ENCODE results near the gene CNEP1R1.

The CNEP1R1 gene

GRCh38 chr16:50071075-50071671, 46.1 kb downstream of the CNEP1R1 start:
- no CpG with 5 or more reads among the region's 2 CpGs for WGBS, 2 donors (ENCODE audit: extremely low coverage in 2 of 2, insufficient read length in 2 of 2, insufficient replicate concordance in 1 of 2)
- Histone ChIP-seq H2BK12ac (ENCODE audit: low read length) (no peak overlapping the region), H3K4ac (ENCODE audit: low read length) (no peak overlapping the region), H3K18ac (ENCODE audit: low read length) (no peak overlapping the region), H2BK120ac (ENCODE audit: low read depth, low read length) (no peak overlapping the region), H3K9me3 (replicated peaks in 1 of 2; ENCODE audit: control insufficient read depth in 2 of 2, insufficient read depth in 1 of 2, low read depth in 1 of 2, low read length in 2 of 2) (no peaks in the 10 kb centered on the region), H3K4me1 (ENCODE audit: control insufficient read depth in 2 of 2, insufficient read depth in 1 of 2, low read depth in 1 of 2, low read length in 2 of 2) (peaks cover 11 to 14% of the 10 kb centered on the region in 2 donors), H2AK5ac (ENCODE audit: low read depth, low read length) (no peak overlapping the region), H4K91ac (ENCODE audit: low read depth, low read length, poor library complexity) (no peak overlapping the region), H4K8ac (ENCODE audit: low read depth, low read length) (no peak overlapping the region), H3K79me1 (ENCODE audit: low read depth, low read length) (no peaks in the 10 kb centered on the region), H3K36me3 (replicated peaks in 1 of 2; ENCODE audit: control insufficient read depth in 2 of 2, insufficient read depth in 2 of 2, low read length in 2 of 2) (peaks cover 5 to 18% of the 10 kb centered on the region in 2 donors), H3K23ac (ENCODE audit: low read depth, low read length, poor library complexity) (no peak overlapping the region), H2AFZ (ENCODE audit: low read length) (no peak overlapping the region), H3K4me3 (ENCODE audit: low read length in 2 of 2) (peak overlapping the region in 1 of 2 donors; percentile 22), H2BK15ac (ENCODE audit: low read length) (no peak overlapping the region), H3K14ac (ENCODE audit: low read length) (no peak overlapping the region), H3K4me2 (ENCODE audit: insufficient read depth, low read length, poor library complexity, severe bottlenecking) (no peak overlapping the region), H3K27ac (replicated peaks; ENCODE audit: low read length) (peak overlapping the region; percentile 57), H3K27me3 (ENCODE audit: control insufficient read depth in 3 of 3, insufficient read depth in 3 of 3, low read depth in 1 of 3, low read length in 3 of 3) (no peaks in the 10 kb centered on the region), H2BK5ac (ENCODE audit: low read length) (no peak overlapping the region), H3K9ac (ENCODE audit: low read depth, low read length, poor library complexity) (no peak overlapping the region)
- no peak for DNase-seq (ENCODE audit: low spot score)

- H3K27me3 ChIP-seq (ENCODE audit: control insufficient read depth in 3 of 3, insufficient read depth in 3 of 3, low read depth in 1 of 3, low read length in 3 of 3): no peaks in the 10 kb centered on the region
- no CpG with 5 or more reads among the region's 5 CpGs for WGBS, 2 donors (ENCODE audit: extremely low coverage in 2 of 2, insufficient read length in 2 of 2, insufficient replicate concordance in 1 of 2)
Measured at GRCh38 chr16:50072730-50073129, 47.7 kb downstream of the CNEP1R1 start.

GRCh38 chr16:50079397-50080140, 54.5 kb downstream of the CNEP1R1 start:
- Histone ChIP-seq H3K4me1 (ENCODE audit: control insufficient read depth in 2 of 2, insufficient read depth in 1 of 2, low read depth in 1 of 2, low read length in 2 of 2) (no peaks in the 10 kb centered on the region), H3K79me1 (ENCODE audit: low read depth, low read length) (no peaks in the 10 kb centered on the region), H2BK120ac (ENCODE audit: low read depth, low read length) (no peak overlapping the region), H3K4me2 (ENCODE audit: insufficient read depth, low read length, poor library complexity, severe bottlenecking) (no peak overlapping the region), H3K4ac (ENCODE audit: low read length) (no peak overlapping the region), H2AK5ac (ENCODE audit: low read depth, low read length) (no peak overlapping the region), H2BK12ac (ENCODE audit: low read length) (no peak overlapping the region), H3K9ac (ENCODE audit: low read depth, low read length, poor library complexity) (no peak overlapping the region), H3K4me3 (ENCODE audit: low read length in 2 of 2) (no peak overlapping the region), H3K27me3 (ENCODE audit: control insufficient read depth in 3 of 3, insufficient read depth in 3 of 3, low read depth in 1 of 3, low read length in 3 of 3) (no peaks in the 10 kb centered on the region), H3K14ac (ENCODE audit: low read length) (no peak overlapping the region), H2AFZ (ENCODE audit: low read length) (no peak overlapping the region), H2BK5ac (ENCODE audit: low read length) (no peak overlapping the region), H3K9me3 (replicated peaks in 1 of 2; ENCODE audit: control insufficient read depth in 2 of 2, insufficient read depth in 1 of 2, low read depth in 1 of 2, low read length in 2 of 2) (no peaks in the 10 kb centered on the region), H2BK15ac (ENCODE audit: low read length) (no peak overlapping the region), H3K27ac (replicated peaks; ENCODE audit: low read length) (no peak overlapping the region), H3K23ac (ENCODE audit: low read depth, low read length, poor library complexity) (no peak overlapping the region), H4K8ac (ENCODE audit: low read depth, low read length) (no peak overlapping the region), H4K91ac (ENCODE audit: low read depth, low read length, poor library complexity) (no peak overlapping the region), H3K18ac (ENCODE audit: low read length) (no peak overlapping the region), H3K36me3 (replicated peaks in 1 of 2; ENCODE audit: control insufficient read depth in 2 of 2, insufficient read depth in 2 of 2, low read length in 2 of 2) (peaks cover 8 to 38% of the 10 kb centered on the region in 2 donors)
- WGBS, 2 donors (ENCODE audit: extremely low coverage in 2 of 2, insufficient read length in 2 of 2, insufficient replicate concordance in 1 of 2): no CpG with 5 or more reads among the region's 9 CpGs
- DNase-seq (ENCODE audit: low spot score): no peak

More at GRCh38 chr16:50072730-50073129, 47.7 kb downstream of the CNEP1R1 start:
- Histone ChIP-seq H2AK5ac (ENCODE audit: low read depth, low read length) (no peak overlapping the region), H3K4me2 (ENCODE audit: insufficient read depth, low read length, poor library complexity, severe bottlenecking) (no peak overlapping the region), H2BK120ac (ENCODE audit: low read depth, low read length) (no peak overlapping the region), H3K9me3 (replicated peaks in 1 of 2; ENCODE audit: control insufficient read depth in 2 of 2, insufficient read depth in 1 of 2, low read depth in 1 of 2, low read length in 2 of 2) (no peaks in the 10 kb centered on the region), H2BK15ac (ENCODE audit: low read length) (no peak overlapping the region), H2BK12ac (ENCODE audit: low read length) (no peak overlapping the region), H3K18ac (ENCODE audit: low read length) (no peak overlapping the region), H3K4me1 (ENCODE audit: control insufficient read depth in 2 of 2, insufficient read depth in 1 of 2, low read depth in 1 of 2, low read length in 2 of 2) (peaks cover 7% of the 10 kb centered on the region in 2 donors), H3K4ac (ENCODE audit: low read length) (no peak overlapping the region), H3K79me1 (ENCODE audit: low read depth, low read length) (no peaks in the 10 kb centered on the region), H3K23ac (ENCODE audit: low read depth, low read length, poor library complexity) (no peak overlapping the region), H3K27ac (replicated peaks; ENCODE audit: low read length) (peak overlapping the region; percentile 72), H2AFZ (ENCODE audit: low read length) (peak overlapping the region; percentile 73), H3K9ac (ENCODE audit: low read depth, low read length, poor library complexity) (no peak overlapping the region), H3K36me3 (replicated peaks in 1 of 2; ENCODE audit: control insufficient read depth in 2 of 2, insufficient read depth in 2 of 2, low read length in 2 of 2) (peaks cover 5 to 22% of the 10 kb centered on the region in 2 donors), H4K8ac (ENCODE audit: low read depth, low read length) (no peak overlapping the region), H3K4me3 (ENCODE audit: low read length in 2 of 2) (no peak overlapping the region), H3K14ac (ENCODE audit: low read length) (no peak overlapping the region), H4K91ac (ENCODE audit: low read depth, low read length, poor library complexity) (no peak overlapping the region), H2BK5ac (ENCODE audit: low read length) (no peak overlapping the region)
- no peak for DNase-seq (ENCODE audit: low spot score)

- Histone ChIP-seq H3K36me3 (replicated peaks in 1 of 2; ENCODE audit: control insufficient read depth in 2 of 2, insufficient read depth in 2 of 2, low read length in 2 of 2) (peaks cover 11 to 56% of the 10 kb centered on the region in 2 donors), H3K4me3 (ENCODE audit: low read length in 2 of 2) (no peak overlapping the region), H4K91ac (ENCODE audit: low read depth, low read length, poor library complexity) (no peak overlapping the region), H3K4me2 (ENCODE audit: insufficient read depth, low read length, poor library complexity, severe bottlenecking) (no peak overlapping the region), H3K4ac (ENCODE audit: low read length) (no peak overlapping the region), H3K14ac (ENCODE audit: low read length) (no peak overlapping the region), H2BK5ac (ENCODE audit: low read length) (no peak overlapping the region), H2AFZ (ENCODE audit: low read length) (no peak overlapping the region), H3K9me3 (replicated peaks in 1 of 2; ENCODE audit: control insufficient read depth in 2 of 2, insufficient read depth in 1 of 2, low read depth in 1 of 2, low read length in 2 of 2) (no peaks in the 10 kb centered on the region), H3K23ac (ENCODE audit: low read depth, low read length, poor library complexity) (no peak overlapping the region), H2BK120ac (ENCODE audit: low read depth, low read length) (no peak overlapping the region), H3K18ac (ENCODE audit: low read length) (no peak overlapping the region), H2BK12ac (ENCODE audit: low read length) (no peak overlapping the region), H3K27me3 (ENCODE audit: control insufficient read depth in 3 of 3, insufficient read depth in 3 of 3, low read depth in 1 of 3, low read length in 3 of 3) (no peaks in the 10 kb centered on the region), H3K27ac (replicated peaks; ENCODE audit: low read length) (no peak overlapping the region), H2AK5ac (ENCODE audit: low read depth, low read length) (no peak overlapping the region), H3K9ac (ENCODE audit: low read depth, low read length, poor library complexity) (no peak overlapping the region), H3K79me1 (ENCODE audit: low read depth, low read length) (no peaks in the 10 kb centered on the region), H2BK15ac (ENCODE audit: low read length) (no peak overlapping the region), H4K8ac (ENCODE audit: low read depth, low read length) (no peak overlapping the region), H3K4me1 (ENCODE audit: control insufficient read depth in 2 of 2, insufficient read depth in 1 of 2, low read depth in 1 of 2, low read length in 2 of 2) (no peaks in the 10 kb centered on the region)
- WGBS, 2 donors (ENCODE audit: extremely low coverage in 2 of 2, insufficient read length in 2 of 2, insufficient replicate concordance in 1 of 2): no CpG with 5 or more reads among the region's 7 CpGs
- no peak for DNase-seq (ENCODE audit: low spot score)
Measured at GRCh38 chr16:50081428-50082018, 56.5 kb downstream of the CNEP1R1 start.
